Neural cell (in vitro differentiated cells): ENCODE results near the gene PRICKLE3.

Experiments used
- CTCF ChIP-seq: fragments of 450-650 bp; IDR thresholded peaks from 2 replicates; pipeline ENCODE4 v1.5.1; 2014; ENCODE audit warnings: antibody characterized with exemption, mild to moderate bottlenecking, moderate library complexity; ENCODE audit not compliant: poor library complexity, severe bottlenecking
- EP300 ChIP-seq: fragments of 450-650 bp; conservative IDR thresholded peaks from 2 replicates; pipeline ENCODE4 v1.6.1; 2014; ENCODE audit warnings: antibody characterized with exemption, mild to moderate bottlenecking, moderate library complexity; ENCODE audit not compliant: poor library complexity, severe bottlenecking
- EZH2 ChIP-seq: fragments of 200-600, 300-800 bp; shearing (Covaris generic), sonication (generic); IDR thresholded peaks from 2 replicates; pipeline ENCODE4 v1.6.1; 2014; ENCODE audit warnings: antibody characterized with exemption, low read length, borderline replicate concordance, mild to moderate bottlenecking; ENCODE audit not compliant: insufficient read depth, poor library complexity, severe bottlenecking
- MXI1 ChIP-seq: fragments of 450-650 bp; conservative IDR thresholded peaks from 2 replicates; pipeline ENCODE4 v1.6.1; 2014; ENCODE audit warnings: antibody characterized with exemption, mild to moderate bottlenecking; ENCODE audit not compliant: poor library complexity, severe bottlenecking
- POLR2AphosphoS5 ChIP-seq: IDR thresholded peaks from 2 replicates; pipeline ENCODE4 v1.6.1; 2012
- REST ChIP-seq: IDR thresholded peaks from 2 replicates; pipeline ENCODE4 v1.6.1; 2012; ENCODE audit warnings: borderline replicate concordance
- SMC3 ChIP-seq: fragments of 450-650 bp; conservative IDR thresholded peaks from 2 replicates; pipeline ENCODE4 v1.6.1; 2014; ENCODE audit warnings: antibody characterized with exemption, mild to moderate bottlenecking, moderate library complexity; ENCODE audit not compliant: poor library complexity
- TAF1 ChIP-seq: IDR thresholded peaks from 2 replicates; pipeline ENCODE4 v1.6.1; 2012; ENCODE audit warnings: low read depth

DNA sequence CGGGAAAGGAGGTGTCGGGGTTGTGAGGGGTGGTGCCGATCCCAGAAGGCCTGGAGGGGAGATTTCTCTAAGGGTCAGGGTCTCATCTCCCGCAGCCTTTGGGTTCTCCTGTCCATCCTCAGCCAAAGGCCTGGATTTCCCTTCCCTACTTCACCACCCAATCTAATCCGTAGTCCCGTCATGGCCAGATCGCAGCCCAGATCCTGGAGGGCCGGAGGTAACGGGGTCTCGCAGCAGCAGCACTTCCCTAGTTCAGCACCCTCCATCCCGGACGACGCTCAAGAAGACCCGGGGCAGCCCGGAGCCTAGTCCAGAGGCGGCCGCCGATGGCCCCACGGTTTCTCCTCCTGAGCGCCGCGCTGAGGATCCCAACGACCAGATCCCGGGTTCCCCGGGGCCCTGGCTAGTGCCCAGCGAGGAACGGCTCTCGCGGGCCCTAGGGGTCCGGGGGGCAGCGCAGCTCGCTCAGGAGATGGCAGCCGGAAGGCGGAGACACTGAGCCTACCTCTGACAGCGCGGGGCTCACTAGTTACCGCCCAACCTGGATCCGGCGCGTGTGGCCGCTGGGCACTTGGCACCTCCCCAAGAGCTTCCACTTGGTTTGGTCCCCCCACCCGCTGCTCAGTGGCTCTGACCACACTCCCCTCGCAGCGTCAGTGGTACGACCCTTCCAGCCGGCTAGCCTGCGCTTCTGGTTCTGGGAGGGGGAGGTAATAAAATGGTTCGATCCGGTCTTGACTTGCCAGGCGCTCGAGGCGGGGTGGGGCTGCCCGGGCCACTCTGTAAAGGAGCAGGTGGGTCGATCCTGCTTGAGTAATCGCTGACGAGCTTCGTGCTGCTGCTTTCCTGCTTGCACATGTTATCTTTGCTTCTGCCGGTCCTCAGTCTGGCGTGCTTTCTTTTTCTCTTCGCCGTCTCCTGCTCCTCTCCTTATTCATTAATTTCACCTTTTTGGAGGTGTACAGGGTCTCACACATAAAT lies 20.0 kb downstream of the PRICKLE3 start:
- TF ChIP-seq CTCF (no peak), POLR2AphosphoS5 (no peak), EZH2 (no peak), EP300 (no peak), TAF1 (no peak), REST (no peak), MXI1 (no peak), SMC3 (no peak)
